Hepatocyte (in vitro differentiated cells): ENCODE data around the gene TMEM131L. TPM values are rescaled to one million over a fixed set of nuclear protein-coding genes. Genes with fewer than 3 reads are reported as not detected.

Source experiments
- DNase-seq: peaks from one replicate; pipeline ENCODE4 v3.0.0-alpha.2; 2016; ENCODE audit warnings: low spot score
- H2AFZ ChIP-seq: fragments of 200-600 bp; sonication (generic); 2 replicates; pipeline ENCODE4 v1.6.0; 2016; ENCODE audit warnings: antibody characterized with exemption, mild to moderate bottlenecking
- H3K27ac ChIP-seq: fragments of 200-600 bp; sonication (generic); 2 replicates; pipeline ENCODE4 v1.5.1; 2016; ENCODE audit warnings: mild to moderate bottlenecking
- H3K27me3 ChIP-seq: fragments of 200-600 bp; sonication (generic); 2 replicates; pipeline ENCODE4 v1.6.1; 2016
- H3K36me3 ChIP-seq: fragments of 200-600 bp; sonication (generic); replicated peaks from 2 replicates; pipeline ENCODE4 v1.5.1; 2016; ENCODE audit warnings: low read depth; ENCODE audit not compliant: insufficient read depth
- H3K4me1 ChIP-seq: fragments of 200-600 bp; sonication (generic); 2 replicates; pipeline ENCODE4 v1.5.1; 2016; ENCODE audit warnings: mild to moderate bottlenecking, moderate library complexity; ENCODE audit not compliant: insufficient read depth
- H3K4me2 ChIP-seq: fragments of 200-600 bp; sonication (generic); 2 replicates; pipeline ENCODE4 v1.6.0; 2016
- H3K4me3 ChIP-seq: fragments of 200-600 bp; sonication (generic); 2 replicates; pipeline ENCODE4 v1.5.1; 2016; ENCODE audit warnings: mild to moderate bottlenecking
- H3K79me2 ChIP-seq: fragments of 200-600 bp; sonication (generic); 2 replicates; pipeline ENCODE4 v1.6.0; 2017; ENCODE audit warnings: mild to moderate bottlenecking
- H3K9me2 ChIP-seq: fragments of 200-600 bp; sonication (generic); replicated peaks from 2 replicates; pipeline ENCODE4 v1.6.0; 2017; ENCODE audit warnings: mild to moderate bottlenecking; ENCODE audit not compliant: insufficient read depth
- H3K9me3 ChIP-seq: fragments of 200-600 bp; sonication (generic); 2 replicates; pipeline ENCODE4 v1.5.1; 2016; ENCODE audit warnings: low read depth, mild to moderate bottlenecking
- H4K20me1 ChIP-seq: fragments of 200-600 bp; sonication (generic); 2 replicates; pipeline ENCODE4 v1.6.0; 2016; ENCODE audit warnings: mild to moderate bottlenecking; ENCODE audit not compliant: insufficient read depth, poor library complexity, severe bottlenecking
- EZH2 ChIP-seq: fragments of 200-600 bp; sonication (generic); IDR thresholded peaks from 2 replicates; pipeline ENCODE4 v1.6.1; 2016; ENCODE audit warnings: antibody characterized with exemption, mild to moderate bottlenecking, borderline replicate concordance
- EZH2phosphoT487 ChIP-seq: fragments of 200-600 bp; sonication (generic); IDR thresholded peaks from one replicate; pipeline ENCODE4 v1.6.1; 2018; ENCODE audit warnings: antibody characterized with exemption, mild to moderate bottlenecking, low read depth, moderate library complexity; ENCODE audit not compliant: unreplicated experiment, severe bottlenecking
- WGBS: methylation state at CpG from one replicate; pipeline ENCODE4 v1.1.6; 2016; ENCODE audit warnings: low lambda C conversion rate; ENCODE audit errors: missing lambda C conversion rate; 5-methylcytosine and 5-hydroxymethylcytosine counted together
- polyA plus RNA-seq: library from polyadenylated mRNA; unstranded; fragments of >200 nt; fragmentation: Nextera tagmentation; extraction: Ambion mirVana; gene quantifications from 2 replicates; pipeline ENCODE4 v1.2.1, GENCODE V29; 2016
- total RNA-seq: library from RNA; depleted of rRNA; stranded (reverse); fragments of >200 nt; gene quantifications from 2 replicates; pipeline ENCODE4 v1.2.3, GENCODE V29; 2014
- TF ChIP-seq, protein P1 (sequence below): fragments of 200-600 bp; sonication (generic); IDR thresholded peaks from 2 replicates; pipeline ENCODE4 v1.5.1; 2016; ENCODE audit warnings: antibody characterized with exemption, mild to moderate bottlenecking; ENCODE audit not compliant: poor library complexity

TMEM131L gene
- total and polyA plus RNA-seq, 2 experiments from 2014 or later: 6.3 to 10.5 TPM

DNA sequence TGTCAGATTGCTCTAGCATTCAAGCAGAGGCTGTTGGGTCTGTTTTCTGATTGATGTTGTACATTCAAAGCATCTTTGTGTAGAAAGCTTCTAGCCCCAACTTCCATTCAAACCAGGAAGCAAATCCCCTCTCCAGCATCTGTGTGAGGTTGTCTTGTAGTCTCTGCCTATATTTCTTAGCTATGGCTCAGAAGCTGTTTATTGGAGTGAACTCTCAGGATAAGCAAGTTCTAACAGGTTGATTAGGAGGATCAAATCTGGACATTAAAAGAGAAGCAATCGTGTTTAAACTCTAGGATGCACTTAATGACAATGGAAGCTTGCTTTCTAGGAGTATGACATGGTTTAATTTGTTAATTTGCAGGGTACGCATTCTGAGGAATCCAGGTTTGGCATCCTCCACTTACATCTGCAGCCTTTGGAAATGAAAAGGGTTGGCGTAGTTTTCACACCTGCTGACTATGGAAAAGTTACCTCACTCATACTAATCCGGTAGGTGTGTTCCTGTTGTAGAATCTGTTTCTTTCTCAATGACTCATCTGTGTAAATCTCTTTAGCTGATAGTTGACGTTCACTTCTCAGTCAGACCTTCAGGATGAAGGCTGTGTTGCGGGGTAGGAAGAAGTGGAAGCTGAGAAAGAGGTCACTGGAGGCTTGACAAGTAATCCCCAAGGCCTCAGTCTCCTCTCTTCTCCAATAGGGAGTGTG lies 129.9 kb downstream of the TMEM131L start:
- H3K9me3 ChIP-seq: no peaks in the 10 kb centered on the region
- no peaks in the 10 kb centered on the region for H3K9me2 ChIP-seq
- no peaks in the 10 kb centered on the region for H3K79me2 ChIP-seq
- 82% methylated on average over 6 of the region's 6 CpGs for WGBS
- H3K4me3 ChIP-seq: no peak overlapping the region
- H3K4me1 ChIP-seq: peaks cover 3% of the 10 kb centered on the region
- peak; percentile 26 for DNase-seq
- no peak overlapping the region for H3K27ac ChIP-seq
- H4K20me1 ChIP-seq: no peaks in the 10 kb centered on the region
- no peaks in the 10 kb centered on the region for H3K27me3 ChIP-seq
- TF ChIP-seq EZH2phosphoT487 (no peak), EZH2 (no peak)
- TF ChIP-seq, protein P1, sequence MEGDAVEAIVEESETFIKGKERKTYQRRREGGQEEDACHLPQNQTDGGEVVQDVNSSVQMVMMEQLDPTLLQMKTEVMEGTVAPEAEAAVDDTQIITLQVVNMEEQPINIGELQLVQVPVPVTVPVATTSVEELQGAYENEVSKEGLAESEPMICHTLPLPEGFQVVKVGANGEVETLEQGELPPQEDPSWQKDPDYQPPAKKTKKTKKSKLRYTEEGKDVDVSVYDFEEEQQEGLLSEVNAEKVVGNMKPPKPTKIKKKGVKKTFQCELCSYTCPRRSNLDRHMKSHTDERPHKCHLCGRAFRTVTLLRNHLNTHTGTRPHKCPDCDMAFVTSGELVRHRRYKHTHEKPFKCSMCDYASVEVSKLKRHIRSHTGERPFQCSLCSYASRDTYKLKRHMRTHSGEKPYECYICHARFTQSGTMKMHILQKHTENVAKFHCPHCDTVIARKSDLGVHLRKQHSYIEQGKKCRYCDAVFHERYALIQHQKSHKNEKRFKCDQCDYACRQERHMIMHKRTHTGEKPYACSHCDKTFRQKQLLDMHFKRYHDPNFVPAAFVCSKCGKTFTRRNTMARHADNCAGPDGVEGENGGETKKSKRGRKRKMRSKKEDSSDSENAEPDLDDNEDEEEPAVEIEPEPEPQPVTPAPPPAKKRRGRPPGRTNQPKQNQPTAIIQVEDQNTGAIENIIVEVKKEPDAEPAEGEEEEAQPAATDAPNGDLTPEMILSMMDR: no peak
- no peak overlapping the region for H3K4me2 ChIP-seq
- no peaks in the 10 kb centered on the region for H3K36me3 ChIP-seq
- no peak overlapping the region for H2AFZ ChIP-seq

DNA sequence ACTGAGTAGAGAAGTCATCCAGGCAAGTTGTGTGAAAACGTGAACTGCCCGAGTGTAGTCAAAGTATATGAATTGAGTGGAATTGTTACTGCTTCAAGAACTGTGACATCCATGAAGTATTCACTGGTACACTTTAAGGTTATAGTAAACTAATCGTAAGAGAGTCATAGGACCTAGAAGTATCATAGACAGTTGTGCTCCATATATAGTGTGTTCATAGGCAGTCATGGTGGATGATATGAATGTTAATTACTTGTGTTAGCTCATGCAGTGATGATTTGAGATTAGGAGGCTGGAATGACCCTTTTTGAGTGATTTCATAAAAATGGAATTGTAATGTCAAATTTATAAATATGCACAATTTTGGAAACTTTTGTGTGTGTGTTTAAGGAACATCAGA lies 136.6 kb downstream of the TMEM131L start:
- Histone ChIP-seq H3K4me2 (no peak overlapping the region), H4K20me1 (no peaks in the 10 kb centered on the region), H3K9me3 (no peaks in the 10 kb centered on the region), H3K4me1 (no peaks in the 10 kb centered on the region), H2AFZ (no peak overlapping the region), H3K27me3 (no peaks in the 10 kb centered on the region), H3K36me3 (no peaks in the 10 kb centered on the region), H3K9me2 (no peaks in the 10 kb centered on the region), H3K79me2 (no peaks in the 10 kb centered on the region), H3K4me3 (no peak overlapping the region), H3K27ac (no peak overlapping the region)
- no peak for DNase-seq
- TF ChIP-seq, protein P1: no peak
- no peak for TF ChIP-seq EZH2phosphoT487
- TF ChIP-seq EZH2: no peak
- 94% methylated on average over 3 of the region's 3 CpGs for WGBS

DNA sequence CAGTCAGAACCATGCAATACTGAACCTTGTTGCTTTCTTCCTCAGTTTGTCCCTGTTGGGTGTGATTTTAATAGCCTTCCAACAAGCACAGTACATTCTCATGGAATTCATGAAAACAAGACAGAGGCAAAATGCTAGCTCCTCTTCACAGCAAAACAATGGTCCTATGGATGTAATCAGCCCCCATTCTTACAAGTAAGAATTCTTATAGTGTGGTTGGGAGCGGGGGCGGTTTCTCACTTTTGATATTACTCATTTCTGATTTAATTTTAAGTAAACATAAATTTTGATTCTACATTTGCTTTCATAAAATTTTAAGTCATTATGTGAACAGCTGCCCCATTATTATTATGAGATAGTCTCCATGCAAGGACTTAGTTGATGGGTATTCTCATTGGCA lies 137.1 kb downstream of the TMEM131L start:
- Histone ChIP-seq H3K36me3 (no peaks in the 10 kb centered on the region), H3K4me2 (no peak overlapping the region), H3K9me3 (no peaks in the 10 kb centered on the region), H3K9me2 (no peaks in the 10 kb centered on the region), H4K20me1 (no peaks in the 10 kb centered on the region), H3K27ac (no peak overlapping the region), H3K79me2 (no peaks in the 10 kb centered on the region), H3K4me3 (no peak overlapping the region), H3K27me3 (no peaks in the 10 kb centered on the region), H2AFZ (no peak overlapping the region), H3K4me1 (no peaks in the 10 kb centered on the region)
- 97% methylated on average over 2 of the region's 2 CpGs for WGBS
- no peak for TF ChIP-seq EZH2
- TF ChIP-seq, protein P1: no peak
- no peak for TF ChIP-seq EZH2phosphoT487
- no peak for DNase-seq
